ENCODE results near the gene PNLDC1.
"Not testable (repeated sequence)": the region's sequence is repeated elsewhere in the genome, so short reads cannot be mapped to it uniquely, and the experiment has no call there.

PNLDC1 gene

DNA sequence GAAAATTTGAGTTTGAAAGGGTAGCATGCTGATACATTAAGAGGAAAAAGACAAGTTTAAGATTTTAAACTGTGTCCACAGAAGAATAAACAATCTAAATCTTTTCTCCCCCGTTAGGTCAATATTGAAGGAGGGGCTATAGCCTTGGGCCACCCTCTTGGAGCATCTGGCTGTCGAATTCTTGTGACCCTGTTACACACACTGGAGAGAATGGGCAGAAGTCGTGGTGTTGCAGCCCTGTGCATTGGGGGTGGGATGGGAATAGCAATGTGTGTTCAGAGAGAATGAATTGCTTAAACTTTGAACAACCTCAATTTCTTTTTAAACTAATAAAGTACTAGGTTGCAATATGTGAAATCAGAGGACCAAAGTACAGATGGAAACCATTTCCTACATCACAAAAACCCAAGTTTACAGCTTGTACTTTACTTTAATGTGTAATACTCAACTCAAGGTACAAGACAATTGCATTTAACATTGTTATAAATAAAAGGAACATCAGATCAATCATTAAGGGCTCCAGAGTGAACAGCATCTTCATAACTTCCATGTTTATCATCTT is 21.5 kb upstream of the PNLDC1 start:
- DNase-seq (ENCODE audit: low read depth in 2 of 2): no peak

DNA sequence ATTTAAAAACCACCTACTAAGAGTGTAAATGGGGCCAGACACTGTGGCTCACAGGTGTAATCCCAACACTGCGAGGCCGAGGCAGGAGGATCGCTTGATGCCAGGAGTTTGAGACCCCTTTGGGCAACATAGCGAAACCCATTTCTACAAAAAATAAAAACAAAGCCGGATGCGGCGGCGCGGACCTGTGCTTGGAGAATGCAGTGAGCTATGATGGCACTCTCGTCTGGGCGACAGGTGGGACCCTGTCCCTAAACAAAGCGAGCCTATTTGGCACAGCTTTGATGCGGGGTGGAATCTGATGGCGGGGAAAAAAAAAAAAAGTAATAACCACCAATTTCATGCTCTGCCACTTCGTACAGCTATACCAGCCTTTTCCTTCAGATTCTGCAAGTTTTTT is 11.8 kb upstream of the PNLDC1 start:
- DNase-seq (ENCODE audit: low read depth in 2 of 2): no peak

DNA sequence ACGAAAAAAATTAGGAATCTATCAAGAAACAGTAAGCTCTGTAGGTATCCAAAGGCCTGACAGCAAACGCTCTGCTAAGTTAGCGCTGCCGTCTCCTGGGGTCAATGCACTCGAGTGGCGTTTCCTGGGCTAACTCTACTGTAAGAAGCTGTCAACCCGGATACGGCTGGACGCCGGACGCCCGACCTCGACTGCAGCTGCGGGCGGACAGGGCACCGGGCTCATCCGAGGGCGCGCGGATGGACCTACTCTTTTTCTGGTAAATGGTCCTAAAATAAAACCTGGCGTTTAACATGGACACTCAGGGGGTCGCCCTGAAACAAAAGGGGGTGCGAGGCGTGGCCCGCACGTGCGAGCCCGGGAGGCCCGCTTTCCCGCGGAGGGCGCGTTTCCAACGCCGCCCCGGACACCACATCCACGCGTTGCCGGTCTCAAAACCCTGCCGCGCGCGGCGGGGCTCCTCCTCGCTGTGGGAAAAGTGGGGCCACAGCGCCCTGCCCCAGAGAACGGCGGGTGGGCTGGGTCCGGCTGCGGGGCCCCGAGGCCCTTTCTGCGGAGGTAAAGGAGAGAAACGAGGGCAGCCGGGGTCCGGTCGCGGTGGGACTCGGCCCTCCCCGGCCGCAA is 11.2 kb upstream of the PNLDC1 start:
- DNase-seq (ENCODE audit: low read depth in 2 of 2): no peak

GRCh38 chr6:159789377-159790148 is 10.5 kb upstream of the PNLDC1 start, which contains the start of gene TCP1:
TSS of gene TCP1 (minus strand) at chr6:159789602. CDS start at chr6:159789468, 134 bp downstream.
- peak; percentile 98 to 99 for DNase-seq (ENCODE audit: low read depth in 2 of 2)

- peak; percentile 78 to 79 for DNase-seq (ENCODE audit: low read depth in 2 of 2)
Observed at GRCh38 chr6:159790149-159790955, 9.7 kb upstream of the PNLDC1 start, which contains the start of gene MRPL18. TSS of gene MRPL18 (plus strand) at chr6:159790467. CDS start at chr6:159790588, 121 bp downstream.

DNA sequence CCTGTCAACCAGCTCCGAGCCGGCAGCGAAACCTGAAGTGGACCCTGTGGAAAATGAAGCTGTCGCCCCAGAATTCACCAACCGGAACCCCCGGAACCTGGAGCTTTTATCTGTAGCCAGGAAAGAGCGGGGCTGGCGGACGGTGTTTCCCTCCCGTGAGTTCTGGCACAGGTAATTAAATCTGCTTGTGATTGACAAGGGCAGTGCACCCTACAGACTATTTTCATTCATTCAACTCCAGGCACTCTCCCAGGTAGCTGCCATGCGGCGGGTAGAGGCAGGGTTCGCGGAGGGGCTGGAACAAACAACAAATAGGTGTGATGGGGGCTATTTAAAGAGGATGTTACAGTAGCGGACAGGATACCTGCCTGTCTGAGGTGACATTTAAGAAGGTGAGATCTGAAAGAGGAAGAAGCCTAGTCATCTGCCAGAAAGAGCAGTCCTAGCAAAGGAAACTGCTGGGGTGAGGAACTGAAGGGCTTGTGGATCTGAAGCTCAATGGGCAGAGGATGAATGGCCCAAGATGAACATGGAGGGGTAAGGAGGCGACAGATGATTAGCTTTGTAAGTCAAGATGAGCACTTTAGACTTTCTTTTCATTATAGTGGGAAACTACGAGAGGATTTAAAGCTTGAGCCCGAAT is 9.0 kb upstream of the PNLDC1 start:
- DNase-seq (ENCODE audit: low read depth in 2 of 2): no peak

- DNase-seq (ENCODE audit: low read depth in 2 of 2): not testable (repeated sequence)
Observed at GRCh38 chr6:159794976-159795375, 5.1 kb upstream of the PNLDC1 start.

DNA sequence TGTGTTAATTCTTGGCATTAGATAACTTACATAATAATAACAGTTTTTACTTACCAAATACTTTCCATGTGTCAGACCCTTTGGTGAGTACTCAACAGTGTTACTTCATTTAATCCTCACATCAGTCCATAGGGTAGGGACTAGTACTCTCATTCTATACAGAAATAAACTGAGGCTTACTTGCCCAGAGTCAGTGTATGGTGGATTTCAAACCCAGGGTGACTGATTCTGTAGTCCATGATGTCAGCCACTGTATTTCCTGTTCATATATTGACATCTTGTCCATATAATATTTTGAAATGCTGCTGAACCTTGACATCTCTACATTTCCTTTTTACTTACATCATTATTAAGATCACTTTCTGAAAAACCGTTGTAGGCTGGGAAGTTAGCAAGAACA is 2.5 kb upstream of the PNLDC1 start:
- DNase-seq (ENCODE audit: low read depth in 2 of 2): no peak

DNA sequence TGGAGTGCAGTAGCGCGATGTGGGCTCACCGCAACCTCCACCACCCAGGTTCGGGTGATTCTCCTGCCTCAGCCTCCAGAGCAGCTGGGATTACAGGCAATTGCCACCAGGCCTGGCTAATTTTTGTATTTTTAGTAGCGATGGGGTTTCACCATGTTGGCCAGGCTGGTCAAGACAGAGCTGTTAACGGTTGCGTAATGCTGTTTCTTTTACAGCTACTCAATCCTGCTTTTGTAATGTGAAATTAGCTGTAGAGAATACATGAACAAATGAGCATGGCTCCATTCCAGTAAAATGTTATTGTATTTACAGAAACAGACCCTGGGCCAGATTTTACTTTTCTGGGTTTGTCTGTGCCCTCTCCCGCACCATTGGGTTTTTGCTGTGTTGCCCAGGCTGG is 1.9 kb downstream of the PNLDC1 start:
- no peak for DNase-seq (ENCODE audit: low read depth in 2 of 2)

DNA sequence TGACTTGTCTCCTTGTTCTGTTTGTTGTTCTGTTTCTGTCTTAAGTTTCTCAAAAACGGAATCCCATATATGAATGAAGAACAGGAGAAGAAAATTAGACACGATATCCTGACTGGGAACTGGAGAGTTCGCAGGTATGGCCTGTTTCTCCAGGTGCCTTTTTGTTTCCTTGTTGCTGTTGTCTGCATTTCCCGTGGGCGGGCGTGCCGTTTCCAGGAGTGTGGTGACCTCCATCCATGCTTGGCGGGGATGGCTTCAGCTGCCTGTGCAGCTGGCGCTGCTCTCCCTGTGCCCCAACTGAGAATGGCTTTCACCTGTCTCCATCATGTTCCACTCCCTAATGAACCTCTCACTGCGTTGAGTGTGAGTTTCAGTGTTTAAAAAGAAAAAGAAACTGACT is 4.4 kb downstream of the PNLDC1 start:
- DNase-seq (ENCODE audit: low read depth in 2 of 2): no peak

DNA sequence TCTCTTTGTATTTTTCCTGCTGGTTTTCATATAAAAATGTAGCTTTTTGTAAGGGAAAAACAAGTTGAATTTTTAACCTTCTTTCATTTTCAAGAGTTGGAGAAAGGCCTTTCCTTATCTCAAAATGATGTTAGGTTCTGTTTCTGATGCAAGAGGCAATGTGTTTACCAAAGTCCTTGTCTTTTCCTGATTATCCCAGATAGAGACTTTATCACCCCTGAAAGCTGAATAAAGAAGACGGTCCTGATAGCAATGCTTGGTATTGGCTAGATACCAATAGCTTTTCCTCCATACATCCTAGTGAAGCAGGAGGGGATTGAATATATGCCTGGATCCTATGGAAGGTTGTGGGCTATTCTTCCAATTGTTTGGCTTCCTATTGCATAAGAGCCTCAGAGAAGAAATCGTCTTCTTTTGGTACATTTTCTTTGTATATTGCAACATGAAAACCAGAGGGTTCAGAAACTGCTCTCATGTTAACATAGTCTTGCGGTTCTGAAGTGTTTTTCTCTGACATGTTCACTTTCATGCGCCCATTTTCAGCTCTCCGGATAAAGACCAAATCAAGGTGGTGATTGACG is 5.5 kb downstream of the PNLDC1 start:
- DNase-seq (ENCODE audit: low read depth in 2 of 2): no peak

GRCh38 chr6:159806021-159806458 is 6.0 kb downstream of the PNLDC1 start:
- no peak for DNase-seq (ENCODE audit: low read depth in 2 of 2)

DNA sequence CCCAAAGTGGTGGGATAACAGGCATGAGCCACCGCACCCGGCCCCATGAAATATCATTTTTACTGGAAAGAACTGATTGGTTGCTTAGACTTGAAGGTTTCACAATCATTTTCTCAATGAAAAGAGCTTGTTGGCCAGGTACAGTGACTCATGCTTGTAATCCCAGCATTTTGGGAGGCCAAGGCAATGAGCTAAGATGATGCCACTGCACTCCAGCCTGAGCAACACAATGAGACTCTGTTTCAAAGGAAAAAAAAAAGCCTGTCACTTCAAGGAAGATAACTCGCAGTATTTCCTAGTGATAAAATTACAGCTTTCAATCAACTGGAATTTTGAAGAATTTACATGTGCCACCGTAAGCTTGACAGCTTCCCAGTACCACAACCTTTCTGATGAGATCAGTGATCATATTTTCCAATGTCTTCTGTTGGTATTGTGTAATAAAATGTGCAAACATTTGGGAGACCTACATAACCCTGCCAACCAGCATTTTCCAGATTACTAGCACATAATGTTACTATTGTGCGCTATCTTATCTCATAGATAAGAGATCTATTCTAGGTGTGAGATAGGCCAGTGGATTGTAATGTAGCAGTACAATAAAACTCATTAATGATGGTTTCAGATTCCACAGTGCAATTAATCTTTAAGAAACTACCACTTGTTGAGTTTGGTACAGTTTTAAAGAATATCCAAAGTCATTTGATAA is 7.2 kb downstream of the PNLDC1 start:
- no peak for DNase-seq (ENCODE audit: low read depth in 2 of 2)

GRCh38 chr6:159808647-159809046 is 8.6 kb downstream of the PNLDC1 start:
- DNase-seq (ENCODE audit: low read depth in 2 of 2): no peak

GRCh38 chr6:159809149-159809548 is 9.1 kb downstream of the PNLDC1 start:
- DNase-seq (ENCODE audit: low read depth in 2 of 2): no peak

- DNase-seq (ENCODE audit: low read depth in 2 of 2): no peak
Observed at GRCh38 chr6:159813781-159814180, 13.7 kb downstream of the PNLDC1 start.

DNA sequence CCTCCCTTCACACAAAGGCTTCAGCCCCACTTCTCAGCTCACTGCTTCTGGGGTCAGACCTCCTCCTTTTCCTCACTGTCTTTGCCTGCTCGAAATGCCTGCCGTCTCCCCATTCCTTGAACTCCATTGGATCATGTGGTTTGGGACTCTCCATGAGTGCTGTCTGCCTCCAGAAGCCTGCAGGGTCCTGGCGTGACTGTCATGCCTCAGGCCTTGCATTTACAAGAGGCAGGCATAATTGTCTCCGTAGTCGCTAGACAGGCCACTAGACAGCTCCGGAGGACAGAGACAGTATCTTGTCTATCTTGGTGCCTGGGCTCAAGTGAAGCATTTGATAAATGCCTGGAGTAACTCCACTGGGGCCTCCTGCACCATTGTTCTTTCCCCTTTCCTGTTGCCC is 15.3 kb downstream of the PNLDC1 start:
- no peak for DNase-seq (ENCODE audit: low read depth in 2 of 2)

GRCh38 chr6:159816775-159817174 is 16.7 kb downstream of the PNLDC1 start:
- DNase-seq (ENCODE audit: low read depth in 2 of 2): not testable (repeated sequence)

GRCh38 chr6:159817951-159818739 is 18.1 kb downstream of the PNLDC1 start:
- DNase-seq (ENCODE audit: low read depth in 2 of 2): no peak

- DNase-seq (ENCODE audit: low read depth in 2 of 2): no peak
Observed at GRCh38 chr6:159819098-159819497, 19.0 kb downstream of the PNLDC1 start.

Data from activated CD4-positive, alpha-beta T cell treated with anti-CD3 and anti-CD28 coated beads for 24 hours (primary cell).